Osteocyte (in vitro differentiated cells): ENCODE measurements around the gene STK25. TPM values are rescaled to one million over a fixed set of nuclear protein-coding genes. Genes with fewer than 3 reads are reported as not detected.

Source experiments
- DNase-seq: peaks from one replicate; pipeline ENCODE4 v3.0.0; 2021; ENCODE audit warnings: mixed read lengths; ENCODE audit not compliant: unreplicated experiment; ENCODE audit errors: extremely low spot score
- H3K27ac Mint-ChIP-seq: one replicate; pipeline ENCODE4 v1.8.0; 2021; ENCODE audit warnings: mild to moderate bottlenecking, mixed read lengths; ENCODE audit not compliant: unreplicated experiment
- H3K27me3 Mint-ChIP-seq: one replicate; pipeline ENCODE4 v1.8.0; 2021; ENCODE audit warnings: mixed read lengths; ENCODE audit not compliant: unreplicated experiment
- H3K36me3 Mint-ChIP-seq: one replicate; pipeline ENCODE4 v1.8.0; 2021; ENCODE audit warnings: mixed read lengths; ENCODE audit not compliant: unreplicated experiment
- H3K4me1 Mint-ChIP-seq: one replicate; pipeline ENCODE4 v1.8.0; 2021; ENCODE audit warnings: mixed read lengths; ENCODE audit not compliant: unreplicated experiment
- H3K4me3 Mint-ChIP-seq: one replicate; pipeline ENCODE4 v1.8.0; 2021; ENCODE audit warnings: mild to moderate bottlenecking, moderate library complexity, mixed read lengths; ENCODE audit not compliant: unreplicated experiment
- H3K9me3 Mint-ChIP-seq: one replicate; pipeline ENCODE4 v1.8.0; 2021; ENCODE audit warnings: mixed read lengths; ENCODE audit not compliant: unreplicated experiment
- CTCF ChIP-seq: fragments of 200-600 bp; sonication (generic); IDR thresholded peaks from 2 replicates; pipeline ENCODE4 v1.5.0; 2021; ENCODE audit warnings: antibody characterized with exemption, mild to moderate bottlenecking, moderate library complexity
- total RNA-seq: library from RNA; stranded (reverse); gene quantifications from 2 replicates; pipeline ENCODE4 v1.2.1, GENCODE V29; 2021

The STK25 gene
- total RNA-seq, 1 donor from 2014 or later, result 206 TPM

GRCh38 chr2:241553512-241553830 lies 45.1 kb upstream of the STK25 start:
- Mint-ChIP-seq H3K4me3 (no peak overlapping the region), H3K9me3 (peaks cover 10% of the 10 kb centered on the region), H3K36me3 (no peaks in the 10 kb centered on the region), H3K27me3 (no peaks in the 10 kb centered on the region), H3K4me1 (peaks cover 38% of the 10 kb centered on the region), H3K27ac (no peak overlapping the region)
- no peak for TF ChIP-seq CTCF
- DNase-seq, result no peak

- no peak overlapping the region for H3K4me3 Mint-ChIP-seq
- H3K27ac Mint-ChIP-seq, result peak overlapping the region; percentile 43
Observed at GRCh38 chr2:241551998-241552737, 43.8 kb upstream of the STK25 start.

GRCh38 chr2:241551599-241551997 lies 43.2 kb upstream of the STK25 start:
- Mint-ChIP-seq H3K27me3 (no peaks in the 10 kb centered on the region), H3K4me1 (peaks cover 36% of the 10 kb centered on the region), H3K36me3 (no peaks in the 10 kb centered on the region), H3K4me3 (no peak overlapping the region), H3K27ac (peak overlapping the region; percentile 43), H3K9me3 (peaks cover 1% of the 10 kb centered on the region)
- DNase-seq, result no peak
- TF ChIP-seq CTCF, result no peak

More at GRCh38 chr2:241551998-241552737, 43.8 kb upstream of the STK25 start:
- Mint-ChIP-seq H3K9me3 (peaks cover 6% of the 10 kb centered on the region), H3K4me1 (peaks cover 36% of the 10 kb centered on the region), H3K27me3 (no peaks in the 10 kb centered on the region), H3K36me3 (no peaks in the 10 kb centered on the region)
- TF ChIP-seq CTCF, result no peak
- no peak for DNase-seq

GRCh38 chr2:241550616-241551580 lies 42.5 kb upstream of the STK25 start:
- H3K27ac Mint-ChIP-seq, result no peak overlapping the region
- H3K36me3 Mint-ChIP-seq, result no peaks in the 10 kb centered on the region
- H3K4me3 Mint-ChIP-seq, result peak overlapping the region; percentile 22
- no peaks in the 10 kb centered on the region for H3K9me3 Mint-ChIP-seq
- DNase-seq, result no peak
- TF ChIP-seq CTCF, result no peak
- no peaks in the 10 kb centered on the region for H3K27me3 Mint-ChIP-seq
- peaks cover 36% of the 10 kb centered on the region for H3K4me1 Mint-ChIP-seq

- TF ChIP-seq CTCF, result no peak
- H3K36me3 Mint-ChIP-seq, result no peaks in the 10 kb centered on the region
- no peaks in the 10 kb centered on the region for H3K27me3 Mint-ChIP-seq
- H3K27ac Mint-ChIP-seq, result no peak overlapping the region
- no peaks in the 10 kb centered on the region for H3K9me3 Mint-ChIP-seq
- H3K4me3 Mint-ChIP-seq, result no peak overlapping the region
- no peak for DNase-seq
- peaks cover 40% of the 10 kb centered on the region for H3K4me1 Mint-ChIP-seq
Observed at GRCh38 chr2:241548451-241548835, 40.1 kb upstream of the STK25 start.
